ENCODE data around the gene KIF5B.
"Not testable (repeated sequence)": the region's sequence is repeated elsewhere in the genome, so short reads cannot be mapped to it uniquely, and the experiment has no call there.

KIF5B gene

DNA sequence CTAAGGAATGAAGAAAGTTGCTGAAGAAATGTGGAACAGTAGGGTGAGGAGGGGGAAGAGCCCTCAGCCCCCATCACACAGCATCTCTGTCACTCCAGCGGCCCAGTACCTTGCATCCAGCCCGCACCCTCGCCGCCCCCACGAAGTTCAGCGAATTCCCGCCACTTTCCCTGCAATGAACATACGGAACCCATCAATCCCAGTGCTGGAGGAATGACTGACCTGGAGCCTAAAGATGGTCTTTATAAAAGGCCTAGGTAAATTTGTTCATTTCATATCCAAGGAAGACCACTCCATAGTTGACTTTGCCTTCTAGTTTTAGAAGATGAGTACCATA is 779 bp upstream of the KIF5B start:
- DNase-seq = no peak

DNA sequence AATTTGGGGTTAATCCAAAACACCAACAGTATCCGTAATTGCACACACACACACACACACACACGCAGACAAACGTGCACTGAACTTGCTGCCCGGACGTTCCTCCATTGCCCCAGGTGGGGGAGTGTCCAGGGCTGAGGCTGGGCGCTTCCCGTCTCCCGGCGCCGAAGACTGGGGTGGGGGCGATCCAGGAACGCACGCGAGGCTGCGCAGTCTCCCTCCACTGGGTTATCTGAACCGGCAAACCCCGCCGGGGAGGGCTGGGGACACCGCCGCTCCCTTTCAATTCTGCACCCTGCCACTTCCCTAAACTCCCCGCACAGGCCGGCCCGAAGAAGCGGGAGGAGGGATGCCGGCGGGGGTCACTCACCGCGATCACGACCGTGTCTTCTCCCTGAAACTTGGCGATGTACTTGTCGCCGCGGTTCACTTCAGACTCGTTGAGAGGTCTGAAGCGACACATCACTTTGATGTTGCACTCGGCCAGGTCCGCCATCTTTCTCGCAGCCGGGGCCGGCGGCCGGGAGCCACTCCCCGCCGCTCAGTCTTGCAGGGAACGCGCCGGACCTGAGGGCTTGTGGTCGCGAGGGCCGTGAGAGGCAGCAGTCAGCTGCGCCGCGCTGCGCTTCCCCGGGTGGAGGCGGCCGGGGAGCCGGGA is 618 bp downstream of the KIF5B start:
- DNase-seq = peak; percentile 66

DNA sequence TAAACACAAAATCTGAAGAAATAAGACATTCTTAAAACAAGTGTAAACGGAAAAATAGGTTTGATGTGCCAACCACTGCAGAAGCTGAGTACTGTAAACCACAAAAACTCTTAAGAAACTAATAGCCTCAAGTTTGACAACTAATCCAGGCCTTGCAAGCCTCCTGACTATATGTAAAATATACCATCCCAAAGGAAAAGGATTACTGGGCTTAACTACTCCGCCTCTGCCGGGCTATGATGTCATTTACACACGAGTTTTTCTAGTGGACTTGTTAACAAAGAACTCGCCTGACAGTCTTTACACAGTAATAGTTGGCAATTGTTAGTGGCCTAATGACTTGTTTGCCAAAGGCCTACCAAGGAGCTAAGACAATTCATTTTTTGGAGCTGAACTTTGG is 2.1 kb downstream of the KIF5B start:
- no peak for DNase-seq

DNA sequence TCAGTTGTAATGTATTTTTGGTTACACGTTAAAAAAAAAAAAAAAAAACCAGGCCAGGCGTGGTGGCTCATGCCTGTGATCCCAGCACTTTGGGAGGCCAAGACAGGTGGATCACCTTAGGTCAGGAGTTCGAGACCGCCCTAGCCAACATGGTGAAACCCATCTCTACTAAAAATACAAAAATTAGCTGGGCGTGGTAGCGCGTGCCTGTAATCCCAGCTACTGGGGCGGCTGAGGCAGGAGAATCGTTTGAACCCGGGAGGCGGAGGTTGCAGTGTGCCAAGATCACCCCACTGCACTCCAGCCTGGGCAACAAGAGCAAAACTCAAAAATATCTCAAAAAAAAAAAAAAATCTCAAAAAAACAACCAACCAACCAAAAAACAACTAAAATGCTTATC is 2.8 kb downstream of the KIF5B start:
- DNase-seq = not testable (repeated sequence)

DNA sequence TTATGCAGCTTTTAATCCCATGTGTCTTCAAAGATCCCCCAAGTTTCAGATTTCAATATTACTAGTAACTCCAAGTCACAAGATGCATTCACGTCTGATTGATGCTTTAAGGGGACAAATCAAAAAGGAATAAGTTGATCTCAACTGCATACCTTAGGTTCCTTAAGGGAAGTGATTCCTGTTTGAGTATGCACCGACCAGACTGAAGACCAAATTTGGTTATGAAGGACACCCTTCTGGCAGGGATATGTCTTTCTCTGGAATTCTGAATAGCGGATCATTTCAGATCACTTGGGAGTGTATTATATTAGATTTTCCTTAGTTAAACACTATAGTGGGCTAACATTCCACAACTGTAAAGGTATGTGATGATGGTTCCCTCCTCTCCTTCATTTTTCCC is 4.3 kb downstream of the KIF5B start:
- no peak for DNase-seq

DNA sequence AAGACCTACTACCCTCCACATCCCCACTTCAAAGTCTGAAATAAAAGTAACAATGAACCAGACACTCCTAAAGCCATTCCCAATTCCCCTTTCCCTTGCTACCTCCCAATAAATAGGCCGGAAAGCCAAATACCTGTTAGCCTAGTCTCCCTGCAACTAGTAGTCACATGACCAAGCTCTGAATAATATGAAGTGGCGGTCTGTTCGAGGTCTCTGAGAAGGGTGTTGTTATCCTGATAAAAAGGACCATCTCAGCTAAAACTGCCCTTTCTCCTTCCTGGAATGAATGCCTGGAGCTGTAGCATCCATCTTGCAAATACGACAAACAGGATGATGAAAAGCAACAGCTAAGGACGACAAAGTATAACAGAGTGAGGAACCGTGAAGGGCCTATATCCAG is 6.0 kb downstream of the KIF5B start:
- DNase-seq = no peak

DNA sequence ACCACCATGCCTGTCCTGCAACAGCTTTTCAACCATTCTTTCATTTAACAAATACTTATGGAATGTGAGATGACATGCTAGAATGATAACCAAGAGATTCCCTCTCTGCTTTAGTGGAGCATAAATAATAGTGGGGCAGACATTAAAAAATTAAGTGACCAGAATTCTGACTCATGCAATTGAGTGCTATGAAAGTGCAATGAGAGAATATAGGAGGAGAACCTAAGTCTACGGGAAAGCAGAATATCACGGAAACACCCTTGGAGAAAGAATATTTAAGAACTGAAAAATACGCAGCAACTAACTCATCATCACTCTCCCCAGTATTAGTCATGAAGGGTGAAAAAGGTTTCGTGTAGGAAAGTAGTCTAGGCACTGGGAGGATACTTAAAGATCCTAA is 7.1 kb downstream of the KIF5B start:
- no peak for DNase-seq

DNA sequence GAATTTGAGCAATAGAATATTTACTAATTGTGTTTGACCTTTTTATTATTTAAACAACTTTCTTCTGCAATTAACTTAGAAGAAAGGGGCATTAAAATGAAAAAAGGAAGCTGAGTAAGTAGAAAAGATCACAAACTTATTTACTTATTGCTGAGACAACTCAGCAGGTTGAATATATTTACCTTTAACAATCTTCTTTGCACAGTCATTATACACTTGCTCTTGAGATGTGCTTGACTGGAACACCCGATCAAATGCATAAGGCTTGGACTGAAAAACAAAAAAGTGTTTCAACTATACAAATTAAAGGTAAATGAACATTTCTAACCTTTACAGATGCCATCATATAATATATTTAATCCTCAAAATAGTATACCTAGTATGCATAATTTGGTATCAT is 7.9 kb downstream of the KIF5B start:
- no peak for DNase-seq

DNA sequence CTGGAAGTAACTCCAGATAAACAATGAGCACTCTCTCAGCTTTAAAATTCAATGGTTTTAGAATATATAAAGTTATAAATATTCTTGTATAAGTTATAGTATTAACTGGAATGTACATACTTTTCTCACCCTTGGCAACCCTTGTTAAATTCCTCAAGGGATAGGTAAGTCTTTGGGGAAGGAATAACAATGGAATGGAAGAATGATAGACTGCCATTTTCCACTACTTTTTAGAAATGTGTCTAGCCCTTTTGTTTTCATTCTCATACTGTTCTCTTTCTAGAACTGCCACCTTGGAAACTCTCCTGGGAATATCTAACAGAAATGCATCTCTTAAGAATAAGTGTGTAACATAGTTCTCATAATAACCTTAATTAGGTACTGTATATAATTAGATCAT is 8.3 kb downstream of the KIF5B start:
- DNase-seq = no peak

DNA sequence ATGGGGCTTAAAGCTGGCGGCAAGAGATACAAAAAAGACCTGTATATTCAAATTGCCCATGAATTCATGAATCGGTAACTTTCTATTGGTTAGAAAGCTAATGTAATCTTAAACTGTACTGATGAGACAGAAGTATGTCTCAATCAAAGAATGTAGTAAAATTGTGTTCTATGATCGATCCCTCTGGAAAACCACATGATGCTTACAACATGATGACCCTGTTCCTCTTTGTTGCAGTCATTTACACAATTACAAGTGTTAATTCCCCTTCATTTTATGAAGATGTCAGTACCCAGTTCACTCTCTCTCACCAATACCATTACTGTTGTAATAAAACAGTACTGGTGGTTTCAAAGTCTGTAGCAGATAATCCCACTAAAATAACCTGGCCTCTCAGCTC is 10.1 kb downstream of the KIF5B start:
- no peak for DNase-seq

DNA sequence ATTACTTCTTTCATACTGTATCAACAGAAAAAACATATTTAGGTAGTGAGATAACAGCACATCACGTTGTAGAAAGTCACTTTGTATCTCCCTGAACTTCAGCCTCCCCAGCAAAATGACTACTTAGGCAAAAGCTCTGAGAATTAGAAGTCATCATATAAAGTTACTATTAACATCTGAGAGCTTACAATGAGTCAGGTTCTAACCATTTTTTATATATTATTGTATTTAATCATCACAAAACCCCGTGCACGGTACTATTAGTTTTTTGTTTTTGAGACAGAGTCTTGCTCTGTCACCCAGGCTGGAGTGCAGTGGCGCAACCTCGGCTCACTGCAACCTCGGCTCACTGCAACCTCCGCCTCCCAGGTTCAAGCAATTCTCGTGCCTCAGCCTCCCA is 13.5 kb downstream of the KIF5B start:
- DNase-seq = not testable (repeated sequence)

DNA sequence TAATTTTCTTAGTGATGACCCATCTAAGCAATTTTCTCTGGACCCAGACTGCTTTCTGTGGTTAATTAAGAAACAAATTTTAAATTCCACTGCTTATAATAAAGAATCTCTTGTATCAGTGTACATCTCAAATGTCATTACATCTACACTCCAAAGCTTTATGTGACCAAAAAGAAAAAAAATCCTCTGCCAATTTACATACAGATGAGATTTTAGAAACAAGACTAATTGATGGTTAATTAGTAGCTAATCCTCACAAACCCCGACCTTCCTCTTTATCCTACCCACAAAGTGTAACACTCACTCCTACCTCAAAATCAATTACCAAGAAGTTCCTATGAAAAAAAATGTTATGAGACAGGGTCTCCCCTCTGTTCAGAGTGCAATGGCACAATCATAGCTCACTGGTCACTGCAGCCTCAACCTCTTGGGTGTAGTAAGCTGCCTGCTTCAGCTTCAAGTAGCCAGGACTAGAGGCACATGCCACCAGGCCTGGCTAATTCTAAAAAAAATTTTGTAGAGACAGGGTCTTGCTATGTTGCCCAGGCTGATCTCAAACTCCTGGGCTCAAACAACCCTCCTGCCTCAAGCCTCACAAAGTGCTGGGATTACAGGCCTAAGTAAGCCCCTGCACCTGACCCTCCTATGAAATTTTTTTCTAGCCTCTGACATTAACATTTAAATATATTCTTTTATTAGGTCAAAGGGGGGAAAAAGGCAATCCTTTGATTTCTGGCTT is 14.8 kb downstream of the KIF5B start:
- DNase-seq = no peak

DNA sequence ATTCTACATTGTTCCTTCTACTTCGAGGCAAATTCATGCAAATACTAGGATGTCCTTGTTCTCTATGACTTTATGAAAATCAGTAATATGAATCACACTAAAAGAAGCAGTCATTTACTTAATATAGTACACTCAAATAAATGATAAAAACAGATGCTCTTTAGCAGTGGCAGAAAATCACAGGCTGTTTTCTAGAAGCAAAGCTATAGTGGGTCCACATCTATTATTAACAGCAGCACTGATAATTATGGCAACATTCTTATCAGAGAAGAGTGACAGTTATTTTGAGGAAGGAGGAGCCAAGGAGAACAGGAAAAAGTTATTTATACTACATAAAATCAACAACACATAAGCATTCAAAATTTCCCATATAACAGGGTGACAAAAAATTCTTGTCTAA is 16.5 kb downstream of the KIF5B start:
- DNase-seq = no peak

DNA sequence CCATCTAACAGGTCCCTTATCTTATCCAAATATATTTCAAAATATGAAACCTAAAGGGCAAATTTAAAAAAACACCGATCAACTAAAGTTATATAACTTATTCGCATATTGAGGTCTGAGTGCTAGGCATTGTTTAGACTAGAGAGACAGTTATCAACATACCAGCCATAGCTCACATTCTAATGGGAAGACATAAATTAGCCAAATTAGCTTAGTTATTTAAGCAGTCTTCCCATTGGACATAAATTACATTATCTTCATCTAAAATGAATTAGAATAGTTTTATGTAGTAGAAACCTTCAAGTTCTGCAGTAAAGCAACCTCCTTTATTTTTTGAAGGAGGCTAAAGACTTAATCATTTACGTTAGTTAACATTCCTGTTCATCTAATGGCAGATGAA is 17.4 kb downstream of the KIF5B start:
- no peak for DNase-seq

DNA sequence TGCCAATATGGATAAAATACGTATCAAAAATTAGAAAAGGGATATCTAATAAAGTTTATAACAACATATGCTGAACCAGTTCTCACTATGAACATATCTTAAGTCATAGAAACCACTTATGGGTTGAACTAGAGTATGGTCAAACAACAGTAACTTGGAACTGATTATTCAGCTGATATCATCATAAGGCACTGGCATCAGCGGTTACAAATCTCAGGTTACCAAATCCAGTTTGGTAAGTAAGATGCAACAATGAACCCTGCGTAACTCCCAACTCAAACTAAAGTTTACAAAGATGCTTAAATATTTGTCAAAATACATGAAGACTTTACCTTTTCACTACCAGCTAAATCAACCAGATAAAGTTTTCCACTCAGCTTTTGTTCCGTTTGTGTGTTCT is 19.3 kb downstream of the KIF5B start:
- DNase-seq = no peak

DNA sequence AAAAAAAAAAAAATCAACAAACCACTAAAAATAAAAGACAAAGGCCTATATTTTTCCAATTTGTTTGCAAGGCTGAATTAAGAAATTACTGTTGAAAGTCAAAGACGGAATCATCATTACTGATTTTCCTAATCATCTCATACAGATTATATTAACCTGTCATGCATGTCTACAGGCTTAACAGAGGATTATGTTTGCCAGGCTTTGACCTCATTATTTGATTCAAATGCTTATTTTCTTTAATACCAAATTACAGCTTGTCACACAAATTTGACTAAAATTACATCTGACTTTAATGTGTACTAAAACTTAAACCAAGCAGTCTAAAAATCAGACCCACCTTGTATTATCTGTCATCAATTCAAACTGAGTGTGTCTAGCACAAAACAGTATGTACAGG is 21.2 kb downstream of the KIF5B start:
- DNase-seq = no peak

DNA sequence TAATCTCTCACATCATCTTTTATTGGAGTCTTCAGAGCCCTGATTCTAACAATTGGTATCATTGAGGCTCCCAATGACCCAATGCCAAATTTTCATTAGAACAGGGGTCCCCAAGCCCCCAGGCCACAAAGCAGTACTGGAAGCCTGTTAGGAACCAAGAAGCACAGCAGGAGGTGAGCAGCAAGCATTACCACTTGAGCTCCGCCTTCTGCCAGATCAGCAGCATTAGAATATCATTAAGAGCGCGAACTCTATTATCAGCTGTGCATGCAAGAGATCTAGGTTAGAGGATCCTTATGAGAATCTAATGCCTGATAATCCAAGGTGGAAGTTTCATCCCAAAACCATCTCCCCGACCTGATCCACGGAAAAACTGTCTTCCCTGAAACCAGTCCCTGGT is 23.1 kb downstream of the KIF5B start:
- DNase-seq = no peak

DNA sequence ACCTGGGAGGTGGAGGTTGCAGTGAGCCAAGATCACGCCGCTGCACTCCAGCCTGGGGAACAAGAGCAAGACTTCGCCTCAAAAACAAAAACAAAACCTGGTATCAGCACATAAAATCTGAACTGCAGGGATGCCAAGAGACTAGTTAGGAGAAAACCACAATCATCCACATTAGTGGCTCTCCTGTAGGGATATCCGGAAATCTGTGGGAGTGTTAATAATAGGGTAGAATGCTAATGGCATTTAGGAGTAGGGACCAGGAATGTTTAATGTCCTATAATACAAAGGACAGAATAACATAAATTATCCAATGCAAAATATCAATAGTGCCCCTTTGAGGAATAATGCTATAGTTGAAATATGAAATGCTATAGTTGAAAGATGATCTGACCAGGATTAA is 24.3 kb downstream of the KIF5B start:
- DNase-seq = no peak

DNA sequence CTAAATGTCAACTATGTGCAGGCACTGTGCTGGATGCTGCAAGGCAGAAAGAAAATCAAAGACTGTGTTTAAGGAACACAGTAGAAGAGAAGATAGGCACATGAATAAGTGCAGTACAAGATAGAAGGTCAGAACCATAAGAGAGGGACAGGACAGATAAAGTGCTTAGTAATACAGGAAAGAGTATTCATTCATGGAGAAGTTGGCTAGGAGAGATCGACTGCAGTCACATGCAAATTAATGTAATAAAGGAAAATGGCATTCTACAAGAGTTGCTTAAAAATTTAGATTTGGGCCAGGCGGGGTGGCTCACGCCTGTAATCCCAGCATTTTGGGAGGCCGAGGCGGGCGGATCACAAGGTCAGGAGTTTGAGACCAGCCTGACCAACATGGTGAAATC is 24.8 kb downstream of the KIF5B start:
- no peak for DNase-seq

DNA sequence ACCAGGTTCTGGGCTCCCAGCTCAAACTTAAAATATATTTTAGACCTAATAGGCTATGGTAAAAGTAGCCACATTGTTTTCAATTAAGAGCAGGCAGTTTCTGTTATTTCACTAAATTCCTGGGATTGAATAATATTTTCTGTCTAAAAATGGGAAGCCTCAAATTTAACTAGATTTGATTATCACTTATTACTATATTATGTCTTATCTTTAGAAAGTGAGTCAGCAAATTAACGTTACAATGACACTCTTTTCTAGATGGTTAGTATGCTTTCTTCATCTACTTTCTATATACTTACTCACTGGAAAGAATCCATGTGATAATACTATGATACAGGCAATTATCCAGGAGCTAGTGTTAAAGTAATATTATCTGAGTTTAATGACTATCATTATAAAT is 27.5 kb downstream of the KIF5B start:
- no peak for DNase-seq

DNA sequence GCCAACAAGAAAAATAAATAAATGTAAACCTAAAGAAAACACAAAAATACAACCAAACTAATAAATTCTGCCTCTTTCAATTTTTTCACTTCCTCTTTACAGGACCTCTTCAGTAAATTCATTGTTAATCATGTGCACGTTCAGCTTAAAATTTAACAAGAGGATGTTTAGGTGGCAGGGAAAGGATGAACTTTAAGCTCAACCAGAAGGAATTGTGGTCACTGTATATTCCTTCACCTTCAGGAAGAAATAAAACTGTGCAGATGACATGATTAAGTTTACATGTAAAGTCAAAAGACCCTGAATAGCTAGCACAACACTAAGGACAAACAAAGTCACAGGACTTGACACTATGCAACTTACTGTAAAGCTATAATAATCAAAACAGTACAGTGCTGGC is 33.0 kb downstream of the KIF5B start:
- no peak for DNase-seq

DNA sequence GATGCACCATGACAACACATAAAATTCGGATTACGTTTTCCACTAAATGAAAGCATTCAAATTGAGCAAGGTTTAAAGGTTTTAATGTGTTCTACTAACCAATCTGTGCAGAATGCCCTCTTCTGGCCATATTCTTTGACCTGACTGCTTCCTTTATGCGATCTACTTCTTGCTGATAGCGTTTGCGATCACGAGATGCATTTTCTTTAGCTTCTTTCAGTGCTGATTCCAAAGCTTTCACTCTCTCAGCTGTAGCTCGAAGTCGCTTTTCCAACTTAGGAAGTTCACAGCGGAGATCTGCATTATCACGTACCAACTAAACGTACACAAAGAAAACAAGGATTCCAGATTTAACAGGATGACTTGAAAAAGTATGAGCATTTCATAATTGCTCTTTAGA is 39.2 kb downstream of the KIF5B start:
- no peak for DNase-seq

DNA sequence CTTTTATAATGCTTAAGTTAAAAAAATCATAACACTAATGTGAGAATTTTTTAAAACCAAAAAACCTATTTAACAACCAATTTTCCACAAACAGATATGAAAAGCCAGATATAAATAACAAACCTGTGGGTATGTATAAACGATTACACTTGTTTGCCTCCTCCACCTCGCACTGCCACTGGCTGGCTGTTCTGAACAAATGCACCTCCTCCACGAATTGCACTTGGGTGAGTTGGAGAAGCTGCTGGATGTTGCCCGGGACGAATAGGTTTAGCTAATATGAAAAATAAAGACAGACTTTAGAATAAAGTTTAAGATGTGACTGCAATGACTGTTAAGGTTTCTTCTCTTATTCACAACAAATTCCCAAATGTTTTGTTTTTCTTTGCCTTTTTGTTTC is 40.8 kb downstream of the KIF5B start:
- DNase-seq = no peak

DNA sequence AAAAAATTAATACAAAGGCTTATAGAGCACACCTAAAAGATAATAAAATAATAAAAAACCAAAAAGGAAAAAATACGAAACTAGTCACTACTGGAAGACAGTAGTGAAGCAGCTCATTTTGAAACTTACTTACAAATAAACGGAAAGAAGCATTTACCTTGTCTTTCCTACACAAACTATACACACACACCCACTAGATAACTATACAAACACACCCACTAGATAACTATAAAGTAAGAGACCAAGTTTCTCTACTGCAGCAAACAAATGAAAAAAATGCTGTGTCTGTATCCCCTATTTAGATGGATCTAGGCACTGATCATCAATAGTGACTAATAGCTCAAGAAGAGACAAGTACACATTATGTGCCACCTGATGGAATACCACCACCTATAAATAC is 49.2 kb downstream of the KIF5B start:
- DNase-seq = no peak

DNA sequence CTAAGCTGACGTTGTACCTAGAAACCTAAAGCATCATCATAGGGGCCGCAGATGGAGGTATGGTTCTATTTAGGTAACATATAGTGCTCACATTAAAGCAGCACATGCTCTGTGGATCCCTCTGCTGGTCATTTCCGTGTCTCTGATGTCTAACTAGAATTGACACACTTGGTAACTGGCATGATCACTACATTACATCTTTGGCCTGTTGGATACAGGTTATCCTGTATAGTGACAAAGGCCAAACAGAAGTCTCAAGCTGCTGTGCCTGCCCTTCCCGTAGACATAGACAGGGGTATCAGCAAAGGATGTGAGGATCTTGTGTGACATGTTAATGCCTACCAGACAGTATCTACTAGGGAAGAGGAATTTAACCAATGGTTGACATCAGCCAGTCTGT is 51.2 kb downstream of the KIF5B start:
- DNase-seq = peak; percentile 22
